ENCODE results near the gene USP6NL. TPM values are rescaled to one million over a fixed set of nuclear protein-coding genes. Genes with fewer than 3 reads are reported as not detected.

The USP6NL gene
- total RNA-seq, 1 donor from 2014 or later = 11.3 TPM

- no peak for DNase-seq (ENCODE audit: low spot score)
These were observed 181.9 kb downstream of the USP6NL start for GRCh38 chr10:11429439-11430052.

- no peak for DNase-seq (ENCODE audit: low spot score)
These were observed 185.8 kb downstream of the USP6NL start for GRCh38 chr10:11425676-11426075.

GRCh38 chr10:11425296-11425610, 186.2 kb downstream of the USP6NL start:
- no peak for DNase-seq (ENCODE audit: low spot score)

GRCh38 chr10:11424456-11425295, 186.8 kb downstream of the USP6NL start:
- peak; percentile 31 for DNase-seq (ENCODE audit: low spot score)

GRCh38 chr10:11416974-11417373, 194.5 kb downstream of the USP6NL start:
- no peak for DNase-seq (ENCODE audit: low spot score)

- DNase-seq (ENCODE audit: low spot score) = no peak
These were observed 196.4 kb downstream of the USP6NL start for GRCh38 chr10:11415095-11415494.

- no peak for DNase-seq (ENCODE audit: low spot score)
These were observed 197.0 kb downstream of the USP6NL start for GRCh38 chr10:11414314-11415038.

GRCh38 chr10:11411926-11412545, 199.4 kb downstream of the USP6NL start:
- no peak for DNase-seq (ENCODE audit: low spot score)

- no peak for DNase-seq (ENCODE audit: low spot score)
These were observed 202.1 kb downstream of the USP6NL start for GRCh38 chr10:11409357-11409756.

- no peak for DNase-seq (ENCODE audit: low spot score)
These were observed 203.5 kb downstream of the USP6NL start for GRCh38 chr10:11407939-11408338.

- no peak for DNase-seq (ENCODE audit: low spot score)
These were observed 204.7 kb downstream of the USP6NL start for GRCh38 chr10:11406746-11407145.

- DNase-seq (ENCODE audit: low spot score) = no peak
These were observed 206.5 kb downstream of the USP6NL start for GRCh38 chr10:11404901-11405300.

Other genes with a start within 250 kb of the USP6NL start
- 0.48 TPM for gene ECHDC3, start 130.7 kb upstream of the USP6NL start, total RNA-seq (ENCODE audit: insufficient read depth, low replicate concordance)
- gene PROSER2, start 211.7 kb upstream of the USP6NL start, total RNA-seq (ENCODE audit: insufficient read depth, low replicate concordance) = 4.1 TPM